ENCODE data around the gene APOL4.
"Not testable (repeated sequence)": the region's sequence is repeated elsewhere in the genome, so short reads cannot be mapped to it uniquely, and the experiment has no call there.

Gene APOL4

GRCh38 chr22:36231051-36231450, 29.4 kb upstream of the APOL4 start:
- not testable (repeated sequence) for DNase-seq (ENCODE audit: low read depth)

- not testable (repeated sequence) for DNase-seq (ENCODE audit: low read depth)
Measured at GRCh38 chr22:36229649-36230048, 28.0 kb upstream of the APOL4 start.

GRCh38 chr22:36228944-36229343, 27.3 kb upstream of the APOL4 start:
- DNase-seq (ENCODE audit: low read depth) = no peak

- not testable (repeated sequence) for DNase-seq (ENCODE audit: low read depth)
Measured at GRCh38 chr22:36228369-36228768, 26.8 kb upstream of the APOL4 start.

- DNase-seq (ENCODE audit: low read depth) = no peak
Measured at GRCh38 chr22:36227806-36228205, 26.2 kb upstream of the APOL4 start.

- no peak for DNase-seq (ENCODE audit: low read depth)
Measured at GRCh38 chr22:36227396-36227795, 25.8 kb upstream of the APOL4 start.

- DNase-seq (ENCODE audit: low read depth) = no peak
Measured at GRCh38 chr22:36226189-36226588, 24.6 kb upstream of the APOL4 start.

GRCh38 chr22:36225333-36225922, 23.8 kb upstream of the APOL4 start:
- no peak for DNase-seq (ENCODE audit: low read depth)

- DNase-seq (ENCODE audit: low read depth) = no peak
Measured at GRCh38 chr22:36224245-36224644, 22.6 kb upstream of the APOL4 start.

GRCh38 chr22:36223504-36223903, 21.9 kb upstream of the APOL4 start:
- DNase-seq (ENCODE audit: low read depth) = no peak

GRCh38 chr22:36222887-36223450, 21.4 kb upstream of the APOL4 start:
- DNase-seq (ENCODE audit: low read depth) = no peak

GRCh38 chr22:36221799-36222751, 20.5 kb upstream of the APOL4 start:
- peak; percentile 32 for DNase-seq (ENCODE audit: low read depth)

GRCh38 chr22:36220451-36220921, 18.9 kb upstream of the APOL4 start:
- DNase-seq (ENCODE audit: low read depth) = no peak

GRCh38 chr22:36218648-36219193, 17.1 kb upstream of the APOL4 start:
- DNase-seq (ENCODE audit: low read depth) = no peak

GRCh38 chr22:36215981-36216380, 14.4 kb upstream of the APOL4 start:
- DNase-seq (ENCODE audit: low read depth) = no peak

GRCh38 chr22:36213586-36213985, 12.0 kb upstream of the APOL4 start:
- DNase-seq (ENCODE audit: low read depth) = no peak

- no peak for DNase-seq (ENCODE audit: low read depth)
Measured at GRCh38 chr22:36212901-36213300, 11.3 kb upstream of the APOL4 start.

- DNase-seq (ENCODE audit: low read depth) = no peak
Measured at GRCh38 chr22:36211237-36211861, 9.7 kb upstream of the APOL4 start.

GRCh38 chr22:36210224-36210623, 8.6 kb upstream of the APOL4 start:
- no peak for DNase-seq (ENCODE audit: low read depth)

GRCh38 chr22:36209488-36209908, 7.9 kb upstream of the APOL4 start:
- DNase-seq (ENCODE audit: low read depth) = not testable (repeated sequence)

- DNase-seq (ENCODE audit: low read depth) = no peak
Measured at GRCh38 chr22:36208914-36209313, 7.3 kb upstream of the APOL4 start.

GRCh38 chr22:36208162-36208765, 6.7 kb upstream of the APOL4 start:
- DNase-seq (ENCODE audit: low read depth) = no peak

Measured in stimulated activated CD8-positive, alpha-beta memory T cell treated with anti-CD3 and anti-CD28 coated beads, Interleukin-4, amount 100 ng/mL, for 24 hours (primary cell).